ENCODE data around the gene YEATS4.
A peak's percentile ranks its signal among the peaks of the same experiment; 100 is the strongest.

The YEATS4 gene

DNA sequence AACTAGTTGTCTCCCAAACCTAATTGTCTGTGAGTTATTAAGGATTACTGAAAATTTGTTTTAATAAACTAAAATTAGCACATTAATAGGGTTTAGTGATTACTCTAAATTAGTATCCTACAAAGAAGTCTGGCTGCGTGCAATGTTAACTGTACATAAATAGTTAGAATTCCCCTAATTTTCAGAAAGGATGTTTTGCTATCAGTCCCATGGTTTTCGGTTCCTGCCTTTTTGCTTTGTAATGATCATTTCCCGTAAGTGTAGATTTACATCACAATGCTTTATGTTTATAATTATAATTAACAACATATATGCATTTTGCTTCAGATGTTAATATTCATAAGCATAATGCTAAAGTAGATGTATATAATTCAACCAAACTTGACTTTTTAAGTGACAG is 31.1 kb upstream of the YEATS4 start:
- TF ChIP-seq EGR1 (IDR thresholded peaks at IDR 0.05) (no peak), YY1 (IDR thresholded peaks at IDR 0.05; ENCODE audit: low read depth) (no peak), EP300 (IDR thresholded peaks at IDR 0.05; ENCODE audit: borderline replicate concordance) (no peak), CEBPB (IDR thresholded peaks at IDR 0.05) (no peak), TAF1 (IDR thresholded peaks at IDR 0.05; ENCODE audit: low read depth) (no peak), TCF12 (IDR thresholded peaks at IDR 0.05; ENCODE audit: low read depth) (no peak), ZBTB7A (IDR thresholded peaks at IDR 0.05; ENCODE audit: low read depth) (no peak), CREB1 (IDR thresholded peaks at IDR 0.05; ENCODE audit: low read depth) (no peak), NFIC (IDR thresholded peaks at IDR 0.05) (no peak), RAD21 (IDR thresholded peaks at IDR 0.05; ENCODE audit: low read depth) (no peak), REST (IDR thresholded peaks at IDR 0.05; ENCODE audit: low read depth) (no peak), TEAD4 (IDR thresholded peaks at IDR 0.05) (no peak), FOXM1 (IDR thresholded peaks at IDR 0.05; ENCODE audit: borderline replicate concordance, low read depth) (no peak)
- TF ChIP-seq, protein P1, sequence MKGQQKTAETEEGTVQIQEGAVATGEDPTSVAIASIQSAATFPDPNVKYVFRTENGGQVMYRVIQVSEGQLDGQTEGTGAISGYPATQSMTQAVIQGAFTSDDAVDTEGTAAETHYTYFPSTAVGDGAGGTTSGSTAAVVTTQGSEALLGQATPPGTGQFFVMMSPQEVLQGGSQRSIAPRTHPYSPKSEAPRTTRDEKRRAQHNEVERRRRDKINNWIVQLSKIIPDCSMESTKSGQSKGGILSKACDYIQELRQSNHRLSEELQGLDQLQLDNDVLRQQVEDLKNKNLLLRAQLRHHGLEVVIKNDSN (IDR thresholded peaks at IDR 0.05), result no peak
- TF ChIP-seq, protein P2, sequence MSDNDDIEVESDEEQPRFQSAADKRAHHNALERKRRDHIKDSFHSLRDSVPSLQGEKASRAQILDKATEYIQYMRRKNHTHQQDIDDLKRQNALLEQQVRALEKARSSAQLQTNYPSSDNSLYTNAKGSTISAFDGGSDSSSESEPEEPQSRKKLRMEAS (IDR thresholded peaks at IDR 0.05), result no peak

DNA sequence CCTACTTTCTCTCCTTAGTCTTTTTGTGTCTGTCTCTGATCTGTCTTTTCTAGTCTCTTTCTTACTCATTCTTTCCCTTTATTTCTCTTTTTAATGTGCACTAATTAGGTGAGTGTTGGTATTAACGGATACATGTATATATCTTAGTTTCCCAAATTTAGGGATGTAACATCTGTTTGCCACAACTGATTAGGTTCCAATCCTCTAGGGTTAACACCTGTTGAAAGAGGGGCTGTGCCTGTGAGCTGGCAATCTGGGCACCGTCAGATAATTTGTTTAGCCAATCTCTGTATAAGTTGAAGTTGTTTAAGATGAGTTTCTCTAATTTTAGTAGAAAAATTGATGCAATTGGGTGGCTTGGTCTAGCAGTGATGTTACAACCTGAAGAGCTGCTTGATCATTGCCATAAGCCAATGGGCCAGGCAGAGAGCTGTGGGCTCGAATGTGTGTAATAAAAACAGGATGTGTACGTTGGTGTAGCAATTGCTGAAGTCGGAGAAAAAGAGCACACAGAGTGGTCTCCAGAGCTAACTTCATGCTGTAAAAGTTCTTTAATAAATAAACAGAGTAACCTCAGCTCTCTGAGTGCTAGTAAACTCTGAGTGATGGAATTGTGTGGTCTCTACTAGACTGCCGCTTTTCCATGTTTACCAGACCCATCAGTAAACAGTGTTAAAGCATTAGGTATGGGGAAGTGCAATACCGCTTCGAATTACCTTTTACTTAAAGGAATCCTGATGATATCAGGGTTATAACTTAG is 29.7 kb upstream of the YEATS4 start:
- TF ChIP-seq EGR1 (IDR thresholded peaks at IDR 0.05), result 0 out of 2 replicates have a peak, but pooled peaks have one; percentile 9
- TF ChIP-seq FOXM1 (IDR thresholded peaks at IDR 0.05; ENCODE audit: borderline replicate concordance, low read depth), result no peak

GRCh38 chr12:69330475-69331473 is 28.8 kb upstream of the YEATS4 start:
- TF ChIP-seq CEBPB (IDR thresholded peaks at IDR 0.05) (no peak), REST (IDR thresholded peaks at IDR 0.05; ENCODE audit: low read depth) (no peak), RAD21 (IDR thresholded peaks at IDR 0.05; ENCODE audit: low read depth) (no peak), TEAD4 (IDR thresholded peaks at IDR 0.05) (no peak), YY1 (IDR thresholded peaks at IDR 0.05; ENCODE audit: low read depth) (no peak), EP300 (IDR thresholded peaks at IDR 0.05; ENCODE audit: borderline replicate concordance) (no peak), NFIC (IDR thresholded peaks at IDR 0.05) (no peak), EGR1 (IDR thresholded peaks at IDR 0.05) (no peak)
- TF ChIP-seq, protein P2 (IDR thresholded peaks at IDR 0.05), result no peak

- TF ChIP-seq, protein P1 (IDR thresholded peaks at IDR 0.05), result no peak
- no peak for TF ChIP-seq REST (IDR thresholded peaks at IDR 0.05; ENCODE audit: low read depth)
- TF ChIP-seq EGR1 (IDR thresholded peaks at IDR 0.05), result no peak
- no peak for TF ChIP-seq YY1 (IDR thresholded peaks at IDR 0.05; ENCODE audit: low read depth)
- TF ChIP-seq EP300 (IDR thresholded peaks at IDR 0.05; ENCODE audit: borderline replicate concordance), result no peak
- TF ChIP-seq, protein P2 (IDR thresholded peaks at IDR 0.05), result no peak
- no peak for TF ChIP-seq TCF12 (IDR thresholded peaks at IDR 0.05; ENCODE audit: low read depth)
Observed at GRCh38 chr12:69331519-69331908, 28.0 kb upstream of the YEATS4 start.

Data from Ishikawa (cell line).